Measurements from ENCODE around the gene REC114. TPM values are rescaled to one million over a fixed set of nuclear protein-coding genes. Genes with fewer than 3 reads are reported as not detected.
"Not testable (repeated sequence)": the region's sequence is repeated elsewhere in the genome, so short reads cannot be mapped to it uniquely, and the experiment has no call there.

The REC114 gene
- total RNA-seq (2014; rRNA removed; shearing (Covaris generic)) = not detected in 2 replicates

- DNase-seq (ENCODE audit: low read depth) = no peak
Observed at GRCh38 chr15:73442968-73443367, at the start of gene REC114. Gene REC114, plus strand, starts transcription at chr15:73443164. Its CDS starts 22 bp downstream, at chr15:73443186.

GRCh38 chr15:73393336-73393735 is 49.6 kb upstream of the REC114 start:
- DNase-seq (ENCODE audit: low read depth) = no peak

GRCh38 chr15:73394782-73395181 is 48.2 kb upstream of the REC114 start:
- DNase-seq (ENCODE audit: low read depth) = no peak

DNA sequence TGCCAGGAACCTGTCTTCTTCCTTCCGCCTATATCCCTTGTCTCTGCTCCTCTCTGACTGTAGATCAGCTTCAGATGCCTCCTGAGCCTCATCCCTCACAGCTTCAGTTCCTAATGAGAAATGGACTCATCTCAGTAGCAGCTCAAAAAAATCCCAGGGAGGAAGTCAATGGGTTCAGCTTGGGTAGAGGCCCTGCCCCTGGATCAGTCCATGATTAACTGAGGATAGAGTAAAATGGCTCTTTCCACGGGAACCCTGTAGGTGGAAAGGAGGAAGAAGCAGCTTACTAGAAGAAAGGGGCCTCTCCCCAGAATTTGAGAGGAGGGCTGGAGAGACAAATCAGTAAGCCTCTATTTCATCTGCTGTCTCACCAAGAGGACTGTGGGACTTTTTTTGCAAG is 47.3 kb upstream of the REC114 start:
- no peak for DNase-seq (ENCODE audit: low read depth)

GRCh38 chr15:73397461-73397860 is 45.5 kb upstream of the REC114 start:
- DNase-seq (ENCODE audit: low read depth) = no peak

GRCh38 chr15:73398861-73399260 is 44.1 kb upstream of the REC114 start:
- DNase-seq (ENCODE audit: low read depth) = no peak

DNA sequence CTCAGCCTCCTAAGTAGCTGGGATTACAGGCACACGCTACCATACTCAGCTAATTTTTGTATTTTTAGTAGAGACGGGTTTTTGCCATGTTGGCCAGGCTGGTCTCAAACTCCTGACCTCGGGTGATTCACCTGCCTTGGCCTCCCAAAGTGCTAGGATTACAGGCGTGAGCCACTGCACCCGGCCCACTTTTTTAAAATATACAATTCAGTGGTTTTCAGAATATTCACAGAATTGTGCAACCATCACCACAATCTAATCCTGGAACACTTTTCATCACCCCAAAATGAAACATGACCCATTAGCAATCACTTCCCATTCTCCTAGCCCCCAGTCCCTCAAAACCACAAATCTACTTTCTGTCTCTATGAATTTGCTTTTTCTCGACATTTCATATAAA is 42.7 kb upstream of the REC114 start:
- peak; percentile 74 for DNase-seq (ENCODE audit: low read depth)

GRCh38 chr15:73403171-73403570 is 39.8 kb upstream of the REC114 start:
- peak; percentile 74 for DNase-seq (ENCODE audit: low read depth)

DNA sequence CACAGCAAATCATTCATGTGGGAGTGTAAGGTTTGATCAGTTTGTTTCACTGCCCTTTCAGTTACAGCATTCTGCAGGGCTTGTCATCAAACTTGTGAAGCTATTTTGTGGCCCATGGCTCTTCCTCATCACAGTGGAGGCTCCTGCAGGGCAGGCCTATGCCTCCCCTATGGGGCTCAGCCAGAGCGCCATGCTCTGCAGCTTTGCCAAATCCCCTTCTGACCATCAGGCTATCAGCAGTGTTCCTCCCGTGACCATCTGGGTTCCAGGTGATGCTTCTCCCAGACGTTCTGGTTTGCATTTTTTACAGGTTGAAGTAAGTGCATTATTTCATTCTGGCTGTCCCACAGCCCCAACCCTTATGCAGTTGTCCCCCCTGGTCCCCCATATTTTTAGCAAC is 28.1 kb upstream of the REC114 start:
- DNase-seq (ENCODE audit: low read depth) = no peak

GRCh38 chr15:73424506-73424905 is 18.5 kb upstream of the REC114 start:
- DNase-seq (ENCODE audit: low read depth) = no peak

GRCh38 chr15:73425510-73425909 is 17.5 kb upstream of the REC114 start:
- no peak for DNase-seq (ENCODE audit: low read depth)

- DNase-seq (ENCODE audit: low read depth) = no peak
Observed at GRCh38 chr15:73426323-73426994, 16.5 kb upstream of the REC114 start.

GRCh38 chr15:73431329-73431728 is 11.6 kb upstream of the REC114 start:
- DNase-seq (ENCODE audit: low read depth) = not testable (repeated sequence)

DNA sequence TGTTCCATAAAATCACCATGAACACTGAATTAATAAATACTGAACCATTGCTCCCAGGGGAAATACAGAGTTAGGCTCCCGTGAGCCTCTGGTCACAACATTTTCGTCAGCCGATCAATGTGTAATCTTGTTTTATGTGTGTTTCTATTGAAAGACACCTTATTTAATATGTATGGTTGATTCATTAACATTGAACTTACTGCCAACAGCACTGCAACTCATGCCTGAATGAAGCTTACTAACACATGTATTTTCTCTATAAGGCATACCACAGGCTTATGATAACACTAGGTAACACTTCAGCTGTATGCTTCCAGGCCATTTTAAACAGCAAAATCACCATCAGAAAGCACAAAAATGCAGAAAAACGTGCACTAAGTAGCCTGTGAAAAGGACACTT is 9.1 kb upstream of the REC114 start:
- DNase-seq (ENCODE audit: low read depth) = no peak

GRCh38 chr15:73436613-73437012 is 6.4 kb upstream of the REC114 start:
- no peak for DNase-seq (ENCODE audit: low read depth)

- no peak for DNase-seq (ENCODE audit: low read depth)
Observed at GRCh38 chr15:73437543-73438109, 5.3 kb upstream of the REC114 start.

GRCh38 chr15:73438651-73439050 is 4.3 kb upstream of the REC114 start:
- no peak for DNase-seq (ENCODE audit: low read depth)

DNA sequence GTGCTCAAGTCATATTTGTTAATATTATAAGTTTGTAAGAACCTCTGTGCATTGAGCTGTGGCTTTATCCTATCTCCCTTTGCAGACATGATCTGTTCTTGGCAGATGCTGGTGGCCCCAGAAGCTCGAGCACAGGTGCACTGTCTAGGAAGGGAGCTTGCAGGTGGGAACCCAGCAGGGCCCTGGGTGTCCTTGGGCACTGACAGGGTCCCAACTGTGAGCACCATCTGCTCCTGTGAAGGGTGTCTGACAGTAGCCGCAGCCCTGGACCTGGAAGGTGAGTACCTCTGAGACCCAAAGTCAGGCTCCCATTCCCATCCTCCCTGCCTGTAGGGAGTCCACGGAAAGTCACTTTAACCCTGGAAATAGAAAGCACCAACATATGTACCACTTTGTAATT is 2.4 kb upstream of the REC114 start:
- DNase-seq (ENCODE audit: low read depth) = no peak

GRCh38 chr15:73442421-73442820 is 543 bp upstream of the REC114 start:
- no peak for DNase-seq (ENCODE audit: low read depth)

- not testable (repeated sequence) for DNase-seq (ENCODE audit: low read depth)
Observed at GRCh38 chr15:73447471-73447870, 4.5 kb downstream of the REC114 start.

GRCh38 chr15:73448158-73448758 is 5.3 kb downstream of the REC114 start:
- not testable (repeated sequence) for DNase-seq (ENCODE audit: low read depth)

- not testable (repeated sequence) for DNase-seq (ENCODE audit: low read depth)
Observed at GRCh38 chr15:73449980-73450379, 7.0 kb downstream of the REC114 start.

DNA sequence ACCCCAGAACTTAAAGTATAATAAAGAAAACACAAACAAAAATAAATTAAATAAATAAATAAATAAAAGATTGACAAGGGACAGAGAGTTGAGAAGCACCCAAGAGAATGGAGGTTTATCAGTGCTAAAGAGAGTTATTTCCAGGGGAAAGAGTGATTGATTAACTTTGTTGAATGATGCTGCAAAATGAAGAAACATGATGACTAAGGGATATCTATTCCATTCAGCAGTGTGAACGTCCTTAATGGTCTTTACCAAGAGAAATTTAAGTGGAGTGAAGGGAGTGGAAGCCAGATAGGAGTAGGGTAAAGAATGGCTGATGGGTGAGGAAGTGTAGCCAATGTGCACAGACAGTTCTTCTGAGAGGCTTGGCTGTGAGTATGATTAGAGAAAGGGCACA is 11.1 kb downstream of the REC114 start:
- no peak for DNase-seq (ENCODE audit: low read depth)

Data from M059J (cell line).